GM19328 (cell line): ENCODE data around the gene ANKRD65.

Experiments
- ATAC-seq: cut with Tn5 transposase; IDR thresholded peaks from one replicate; pipeline ENCODE4 v1.9.1; 2021; ENCODE audit warnings: mild to moderate bottlenecking, moderate library complexity; ENCODE audit not compliant: unreplicated experiment

Gene ANKRD65

GRCh38 chr1:1442069-1442770, 21.1 kb upstream of the ANKRD65 start:
- no peak for ATAC-seq

- no peak for ATAC-seq
These were observed 20.2 kb upstream of the ANKRD65 start for GRCh38 chr1:1441002-1441888.

DNA sequence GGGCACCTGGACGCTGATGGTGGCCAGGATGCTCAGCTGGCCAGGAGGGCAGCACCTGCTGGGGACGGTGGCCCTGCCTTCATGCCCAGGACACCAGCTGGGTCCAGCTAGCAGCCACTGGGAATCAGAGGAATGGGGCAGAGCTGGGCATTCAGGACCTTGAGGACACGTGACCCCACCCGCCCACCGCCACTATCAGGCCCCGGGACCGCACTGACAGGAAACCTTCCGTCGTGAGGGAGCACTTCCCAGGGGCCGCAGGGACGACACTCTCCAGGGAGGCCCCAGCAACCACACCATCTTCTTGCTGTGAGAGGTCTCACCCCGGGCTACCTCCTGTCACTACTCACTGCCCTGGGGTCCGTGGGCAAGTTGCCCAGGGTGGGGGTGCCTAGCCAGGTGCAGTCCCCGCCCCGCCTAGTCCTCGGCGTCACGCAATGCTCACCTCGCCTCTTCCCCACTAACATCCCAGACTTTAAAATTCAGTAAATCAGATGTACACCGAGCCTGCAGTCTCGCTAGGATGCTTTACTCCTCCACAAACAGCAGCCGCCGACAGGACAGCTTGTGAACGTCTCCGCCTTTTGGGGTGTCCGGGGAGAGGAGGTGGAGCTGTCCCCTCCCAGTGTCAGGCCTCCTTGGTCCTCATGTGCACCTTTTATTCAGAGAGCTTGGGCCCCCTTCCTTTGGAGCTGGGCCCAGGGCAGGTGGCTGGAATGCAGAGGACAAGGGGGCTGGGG, 19.4 kb upstream of the ANKRD65 start:
- ATAC-seq, result no peak

DNA sequence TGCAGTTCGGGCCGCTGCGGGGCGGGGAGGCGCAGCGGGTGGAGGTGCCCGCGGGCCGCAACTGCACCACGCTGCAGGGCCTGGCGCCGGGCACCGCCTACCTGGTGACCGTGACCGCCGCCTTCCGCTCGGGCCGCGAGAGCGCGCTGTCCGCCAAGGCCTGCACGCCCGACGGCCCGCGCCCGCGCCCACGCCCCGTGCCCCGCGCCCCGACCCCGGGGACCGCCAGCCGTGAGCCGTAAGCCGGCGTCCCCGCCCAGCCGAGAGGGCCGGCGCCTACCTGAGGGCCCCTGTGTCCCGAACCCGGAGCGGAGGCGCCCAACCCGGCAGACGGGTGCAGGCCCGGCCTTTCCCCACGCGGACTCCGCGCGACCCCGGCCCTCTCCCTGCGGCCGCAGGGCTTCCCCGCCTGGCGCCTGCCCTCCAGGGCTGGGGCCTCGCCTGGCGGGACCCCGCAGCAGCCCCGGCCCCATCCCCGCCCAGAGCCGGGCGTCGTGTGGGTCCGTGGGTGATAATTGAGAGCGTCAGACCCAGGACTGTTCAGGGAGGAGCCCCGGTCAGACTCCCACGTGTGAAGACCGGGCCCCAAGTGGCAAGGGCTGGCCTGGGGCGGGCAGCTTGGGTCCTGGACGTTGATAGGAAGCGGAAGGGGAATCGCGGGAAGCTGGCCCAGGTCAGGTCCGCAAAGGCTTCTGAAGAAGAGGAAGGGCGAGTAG, 18.6 kb upstream of the ANKRD65 start:
- no peak for ATAC-seq

- no peak for ATAC-seq
These were observed 17.7 kb upstream of the ANKRD65 start for GRCh38 chr1:1438531-1439381.

GRCh38 chr1:1437904-1438376, 16.9 kb upstream of the ANKRD65 start:
- no peak for ATAC-seq

GRCh38 chr1:1437033-1437903, 16.2 kb upstream of the ANKRD65 start:
- no peak for ATAC-seq

- ATAC-seq, result no peak
These were observed 15.6 kb upstream of the ANKRD65 start for GRCh38 chr1:1436630-1437032.

- ATAC-seq, result no peak
These were observed 15.0 kb upstream of the ANKRD65 start for GRCh38 chr1:1435911-1436629.

DNA sequence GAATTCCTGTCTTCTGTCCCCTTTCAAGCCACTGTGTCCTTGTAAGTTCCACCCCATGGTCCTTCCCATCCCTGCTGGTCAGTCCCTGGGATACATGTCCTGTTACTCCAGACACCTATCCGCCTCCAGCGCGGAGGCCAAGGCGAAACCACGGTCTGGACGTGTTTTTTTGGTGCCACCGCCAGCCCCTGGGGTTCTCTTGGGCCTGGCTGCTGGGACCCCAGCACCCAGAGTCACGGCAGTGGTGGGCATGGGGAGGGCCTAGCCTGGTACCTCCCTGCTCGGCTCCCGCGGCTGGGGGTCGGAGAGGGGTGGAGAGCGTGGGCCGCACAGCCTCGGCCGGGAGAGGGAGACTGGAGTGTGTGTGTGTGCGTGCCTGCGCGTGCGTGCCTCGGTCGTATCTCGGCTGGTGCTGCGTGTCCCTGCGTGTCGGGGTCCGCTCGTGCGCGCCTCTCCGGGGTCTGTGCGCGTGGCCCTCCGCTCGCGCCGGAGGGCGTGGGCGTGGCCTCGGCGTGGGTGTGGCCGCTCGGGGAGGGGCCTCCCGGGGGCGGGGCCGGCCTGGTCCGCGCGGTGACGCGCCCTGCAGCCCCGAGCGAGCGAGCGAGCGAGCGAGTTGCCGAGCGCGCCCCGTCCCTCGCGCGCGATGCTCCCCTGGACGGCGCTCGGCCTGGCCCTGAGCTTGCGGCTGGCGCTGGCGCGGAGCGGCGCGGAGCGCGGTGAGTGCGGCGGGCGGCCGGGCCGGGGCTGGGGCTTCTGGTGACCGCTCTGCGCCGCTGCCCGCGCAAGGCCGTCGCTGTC, 14.2 kb upstream of the ANKRD65 start, which contains the start of gene VWA1:
Gene VWA1, plus strand, starts transcription at position 585 of the 798 bp plus-strand sequence. Its CDS starts 59 bp downstream, at position 644.
- no peak for ATAC-seq

DNA sequence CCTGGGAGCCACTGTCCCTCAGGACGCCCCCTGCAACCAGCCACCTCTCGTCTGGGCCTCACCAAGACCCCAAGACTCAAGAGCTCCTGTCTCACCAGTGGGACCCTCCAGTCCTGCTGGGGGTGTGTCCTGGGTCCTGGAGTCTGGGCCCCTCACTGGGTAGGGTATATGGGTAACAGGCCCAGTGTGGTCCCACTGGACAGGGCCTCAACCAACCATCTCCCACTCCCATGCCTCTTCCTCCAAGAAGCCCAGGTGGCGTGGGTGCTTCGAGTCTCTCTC, 13.7 kb upstream of the ANKRD65 start:
- no peak for ATAC-seq

- ATAC-seq, result no peak
These were observed 13.2 kb upstream of the ANKRD65 start for GRCh38 chr1:1434131-1434823.

DNA sequence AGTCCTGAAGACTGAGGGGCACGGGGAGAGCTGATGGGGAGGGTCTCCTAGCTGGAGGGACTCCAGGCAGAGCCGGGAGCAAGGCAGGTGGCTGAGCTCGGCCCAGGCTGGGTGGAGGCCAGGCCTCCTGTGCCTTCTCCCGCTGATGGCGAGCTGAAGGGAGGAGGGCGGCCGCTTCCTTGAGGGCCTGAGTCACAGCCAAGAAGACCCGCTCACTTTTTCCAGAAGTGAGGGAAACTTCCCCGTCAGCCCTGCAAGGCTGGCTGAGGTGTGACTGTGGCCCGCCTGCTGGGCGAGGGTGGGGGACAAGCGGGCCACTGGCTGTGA, 12.7 kb upstream of the ANKRD65 start:
- no peak for ATAC-seq

GRCh38 chr1:1432951-1433803, 12.1 kb upstream of the ANKRD65 start:
- ATAC-seq, result no peak

GRCh38 chr1:1432274-1432950, 11.3 kb upstream of the ANKRD65 start:
- no peak for ATAC-seq

DNA sequence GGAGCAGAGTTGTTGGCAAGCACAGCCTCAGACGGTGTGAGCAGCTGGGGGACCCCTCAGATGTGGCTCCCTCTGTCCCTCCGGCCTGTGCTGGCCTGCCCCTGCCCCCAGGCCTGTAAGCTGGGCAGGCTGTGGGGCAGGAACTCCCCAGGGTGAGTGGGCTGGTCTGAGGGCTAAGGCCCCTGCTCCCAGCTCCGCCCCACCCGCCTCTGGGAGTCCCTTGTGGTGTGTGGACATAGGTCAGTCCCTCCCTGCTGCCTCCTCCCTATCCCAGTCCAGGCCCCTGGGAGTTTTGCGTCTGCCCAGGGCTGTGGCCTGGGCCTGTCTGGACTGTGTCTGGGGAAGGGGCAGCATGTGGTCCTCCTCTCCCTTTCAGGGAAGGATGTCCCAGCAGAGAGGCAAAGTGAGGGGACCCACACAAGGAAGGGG, 10.8 kb upstream of the ANKRD65 start:
- ATAC-seq, result no peak
